NCI-H774 (cell line): ENCODE measurements around the gene LAIR2.
A peak's percentile ranks its signal among the peaks of the same experiment; 100 is the strongest.
"Not testable (repeated sequence)": the region's sequence is repeated elsewhere in the genome, so short reads cannot be mapped to it uniquely, and the experiment has no call there.

Experiments
- DNase-seq: peaks from one replicate; lab custom pipeline; 2025; lab: John Stamatoyannopoulos, UW

LAIR2 gene

DNA sequence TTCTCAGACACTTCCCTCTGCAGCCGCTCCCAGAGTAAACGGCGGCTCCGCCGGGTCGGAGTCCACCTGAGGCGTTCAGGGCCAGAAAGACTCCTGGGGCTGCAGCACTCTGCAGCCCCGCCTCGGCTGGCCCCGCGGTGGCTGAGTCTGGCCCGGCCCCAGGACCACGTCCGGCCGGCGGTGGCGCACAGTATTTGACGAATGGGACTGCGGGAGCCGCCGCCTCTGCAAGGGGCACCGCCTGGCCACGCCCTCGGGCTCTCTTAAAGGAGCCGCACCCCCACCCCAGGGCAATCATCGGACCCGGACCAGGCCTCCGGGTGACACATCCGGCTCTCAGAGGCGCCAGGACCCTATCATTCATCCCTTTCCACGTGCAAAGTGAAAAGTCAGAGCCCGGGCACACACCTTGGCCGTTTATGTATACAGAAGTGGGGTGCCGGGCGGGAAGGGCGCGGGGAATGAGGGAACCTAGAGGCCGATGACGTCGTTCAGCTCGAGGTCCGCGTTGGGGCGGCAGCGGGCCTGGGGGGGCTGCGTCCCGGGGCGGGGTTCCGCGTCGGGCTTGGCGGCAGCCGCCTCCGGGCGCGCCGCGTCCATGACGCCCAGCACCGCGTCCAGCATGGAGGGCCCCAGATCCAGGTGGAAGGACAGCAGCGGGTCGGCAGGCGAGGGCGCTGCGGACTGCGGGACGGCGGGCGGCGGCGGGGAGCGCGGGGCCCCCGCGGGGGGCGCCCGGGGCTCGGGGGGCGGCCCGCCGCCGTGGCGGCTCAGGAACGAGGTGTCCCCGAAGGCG is 37.8 kb upstream of the LAIR2 start:
- DNase-seq: peak; percentile 84

DNA sequence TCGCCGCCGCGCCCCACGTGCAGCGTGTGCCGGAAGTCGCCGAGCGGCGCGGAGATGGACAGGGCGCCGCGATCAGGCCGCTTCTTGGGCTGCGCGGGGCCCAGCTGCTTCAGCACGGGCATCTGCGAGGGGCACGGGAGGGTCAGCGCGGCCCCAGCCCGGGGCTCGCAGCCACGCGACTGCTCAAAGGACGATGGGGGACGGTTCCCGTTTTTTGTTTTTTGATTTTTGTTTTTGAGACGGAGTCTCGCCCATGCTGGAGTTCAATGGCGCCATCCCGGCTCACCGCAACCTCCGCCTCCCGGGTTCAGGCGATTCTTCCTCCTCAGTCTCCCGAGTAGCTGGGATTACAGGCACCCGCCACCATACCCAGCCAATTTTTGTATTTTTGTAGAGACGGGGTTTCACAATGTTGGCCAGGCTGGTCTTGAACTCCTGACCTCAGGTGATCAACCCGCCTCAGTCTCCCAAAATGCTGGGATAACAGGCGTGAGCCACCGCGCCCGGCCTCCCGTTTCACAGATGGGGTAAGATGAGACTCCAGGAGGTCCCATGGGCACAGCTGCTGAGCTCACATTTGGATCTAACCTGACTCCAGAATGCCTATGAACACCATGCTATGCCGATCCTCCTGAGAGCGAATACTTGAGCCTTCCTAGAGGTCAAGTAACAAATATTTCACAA is 37.1 kb upstream of the LAIR2 start:
- DNase-seq: no peak

GRCh38 chr19:54466110-54466480 is 36.5 kb upstream of the LAIR2 start:
- DNase-seq: not testable (repeated sequence)

DNA sequence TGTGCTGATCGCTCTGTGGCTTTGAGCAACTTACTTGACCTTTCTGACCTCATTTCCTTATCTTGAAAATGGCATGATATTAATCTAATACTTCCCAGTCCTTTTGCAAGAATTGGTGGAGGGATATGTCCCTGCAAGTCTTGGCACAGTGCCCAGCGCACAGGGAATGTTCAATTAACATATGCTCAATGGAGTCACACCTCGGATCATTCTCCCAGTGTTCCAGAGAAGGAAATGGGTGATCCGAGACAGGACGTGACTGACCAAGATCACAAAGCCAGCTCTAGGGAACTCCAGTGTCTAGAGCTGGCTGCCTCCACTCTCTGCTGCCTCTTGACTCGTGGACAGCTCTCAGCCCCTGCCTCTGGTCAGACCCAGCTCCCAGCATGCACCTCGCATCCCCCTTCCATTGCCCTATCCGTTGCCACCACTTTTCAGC is 33.1 kb upstream of the LAIR2 start:
- no peak for DNase-seq

DNA sequence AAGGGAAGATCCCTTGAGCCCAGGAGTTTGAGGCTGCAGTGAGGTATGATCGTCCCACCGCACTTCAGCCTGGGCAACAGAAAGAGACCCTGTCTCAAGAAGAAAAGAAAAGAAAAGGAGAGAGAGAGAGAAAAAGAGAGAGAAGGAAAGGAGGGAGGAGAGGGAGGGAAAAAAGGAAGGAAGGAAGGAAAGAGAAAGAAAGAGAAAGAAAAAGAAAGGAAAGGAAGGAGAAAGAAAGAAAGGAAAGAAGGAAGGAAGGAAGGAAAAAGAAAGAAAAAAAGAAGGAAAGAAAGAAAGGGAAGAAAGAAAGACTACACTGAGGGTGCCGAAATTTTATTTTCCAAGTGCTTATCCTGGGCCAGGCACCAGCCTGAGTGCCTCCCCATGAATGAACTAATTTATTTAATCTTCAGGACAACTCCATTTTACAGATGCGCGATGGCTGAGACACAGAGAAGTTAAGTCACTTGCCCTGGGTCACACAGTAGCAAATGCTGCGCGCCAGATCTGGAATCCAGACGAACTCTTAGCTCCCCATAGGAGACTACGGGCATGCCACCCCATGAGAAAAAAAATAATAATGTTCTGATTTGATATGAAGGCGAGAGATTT is 32.2 kb upstream of the LAIR2 start:
- no peak for DNase-seq

- DNase-seq: no peak
These were observed 31.4 kb upstream of the LAIR2 start for GRCh38 chr19:54470991-54471782.

DNA sequence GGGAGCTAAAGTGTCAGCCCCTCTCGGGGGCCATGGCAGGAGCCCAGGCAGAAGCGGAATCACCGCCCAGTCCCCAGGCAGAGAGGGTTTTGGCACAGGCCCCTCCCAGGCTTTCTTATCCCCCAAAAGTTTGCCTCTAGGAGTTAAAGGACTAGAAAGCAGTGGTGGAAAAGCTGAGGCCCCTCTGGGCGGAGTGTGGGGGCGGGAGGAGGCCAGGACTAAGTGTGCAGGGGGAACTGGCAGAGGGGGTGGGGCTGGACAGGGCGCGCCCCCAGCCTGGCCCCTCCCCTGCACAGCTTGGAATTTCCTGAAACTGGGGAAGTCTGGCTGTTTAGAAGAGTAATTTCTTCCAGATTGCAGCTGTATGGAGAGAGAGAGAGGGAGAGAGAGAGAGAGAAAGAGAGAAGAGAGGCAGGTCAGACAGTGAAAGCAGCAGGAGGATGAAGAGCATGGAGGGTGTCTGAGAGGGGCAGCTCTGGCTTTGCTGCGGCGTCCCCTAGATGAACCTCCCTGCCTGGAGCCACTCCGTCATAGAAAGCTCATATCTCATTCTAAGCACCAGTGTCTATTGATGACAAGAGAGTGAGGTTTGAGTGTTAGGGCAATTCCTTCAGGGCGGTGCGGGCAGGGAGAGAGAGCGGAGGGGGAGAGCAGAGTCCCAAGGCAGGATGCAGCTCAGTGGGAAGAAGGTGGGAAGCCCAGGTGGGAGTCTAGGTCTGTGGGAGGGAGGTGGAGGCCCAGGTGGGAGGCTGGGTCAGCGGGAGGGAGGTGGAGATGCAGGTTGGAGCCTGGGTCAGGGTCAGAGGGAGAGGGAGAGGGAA is 29.4 kb upstream of the LAIR2 start, which contains the start of gene CDC42EP5:
CDC42EP5 (minus strand) TSS at position 226 of the 821 bp plus-strand sequence. CDS start 7,749 bp downstream, outside the sequence.
- DNase-seq: no peak

DNA sequence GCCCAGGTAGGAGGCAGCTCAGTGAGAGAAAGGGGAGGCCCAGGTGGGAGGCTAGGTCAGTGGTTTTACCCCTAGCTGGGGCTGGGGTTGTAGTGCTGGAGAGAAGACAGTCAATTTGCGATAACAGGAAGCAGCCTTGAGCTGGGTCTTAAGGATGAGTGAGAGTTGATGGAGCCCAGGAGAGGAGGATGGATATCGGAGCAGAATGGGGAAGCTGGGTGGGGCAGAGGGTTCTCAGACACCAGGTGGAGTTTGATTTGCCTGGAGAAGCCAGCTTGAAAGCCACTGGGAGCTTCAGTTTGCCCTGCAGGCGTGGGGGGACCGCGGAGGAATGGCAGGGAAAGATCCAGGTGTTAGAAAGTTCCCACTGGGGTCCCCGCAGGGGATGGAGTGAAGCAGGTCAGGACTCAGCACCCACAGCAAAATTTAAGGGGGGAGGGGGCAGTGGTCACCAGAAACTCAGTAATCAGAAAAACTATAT is 28.7 kb upstream of the LAIR2 start:
- DNase-seq: no peak

GRCh38 chr19:54475706-54476105 is 26.9 kb upstream of the LAIR2 start:
- DNase-seq: no peak

GRCh38 chr19:54477650-54478049 is 25.0 kb upstream of the LAIR2 start:
- no peak for DNase-seq

GRCh38 chr19:54478677-54479266 is 23.9 kb upstream of the LAIR2 start:
- DNase-seq: no peak

- DNase-seq: no peak
These were observed 22.6 kb upstream of the LAIR2 start for GRCh38 chr19:54480051-54480450.

- peak; percentile 13 for DNase-seq
These were observed 21.2 kb upstream of the LAIR2 start for GRCh38 chr19:54481326-54481930.

GRCh38 chr19:54482889-54483288 is 19.7 kb upstream of the LAIR2 start:
- no peak for DNase-seq

DNA sequence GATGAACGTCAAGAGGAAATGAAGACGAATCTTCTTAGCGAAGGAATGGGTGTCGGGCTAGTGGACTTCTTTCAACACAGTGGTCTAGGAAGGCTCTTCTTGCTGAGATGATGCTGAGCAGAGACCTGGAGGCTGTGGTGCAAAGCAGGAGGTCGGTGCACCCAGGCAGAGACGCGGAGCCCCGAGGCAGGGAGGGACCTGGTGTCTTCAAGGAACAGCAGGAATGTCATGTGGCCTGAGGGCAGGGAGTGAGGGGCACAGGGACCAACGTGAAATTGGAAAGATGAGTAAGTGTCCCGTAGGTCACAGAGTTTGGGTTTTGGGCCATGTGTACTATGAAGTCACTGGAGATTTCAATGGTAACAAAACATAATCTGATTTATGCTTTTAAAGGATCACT is 18.2 kb upstream of the LAIR2 start:
- no peak for DNase-seq

DNA sequence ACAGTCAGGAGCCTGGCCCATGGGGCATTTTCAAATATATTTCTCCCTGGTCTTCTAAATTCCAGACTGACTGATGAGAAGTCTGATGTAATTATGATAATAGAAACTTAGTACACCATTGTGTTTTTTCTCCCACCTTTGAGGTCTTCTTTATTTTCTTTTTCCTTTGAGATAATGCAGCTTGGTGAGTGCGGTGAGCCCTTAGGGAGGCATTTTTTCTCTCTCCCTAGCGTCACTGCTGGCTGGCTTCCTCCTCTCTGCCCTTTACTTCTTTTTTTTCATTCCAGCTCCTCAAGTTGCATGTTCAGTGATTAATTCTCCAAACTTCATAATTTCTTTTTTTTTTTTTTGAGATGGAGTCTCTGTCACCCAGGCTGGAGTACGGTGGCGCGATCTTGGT is 16.8 kb upstream of the LAIR2 start:
- DNase-seq: no peak

DNA sequence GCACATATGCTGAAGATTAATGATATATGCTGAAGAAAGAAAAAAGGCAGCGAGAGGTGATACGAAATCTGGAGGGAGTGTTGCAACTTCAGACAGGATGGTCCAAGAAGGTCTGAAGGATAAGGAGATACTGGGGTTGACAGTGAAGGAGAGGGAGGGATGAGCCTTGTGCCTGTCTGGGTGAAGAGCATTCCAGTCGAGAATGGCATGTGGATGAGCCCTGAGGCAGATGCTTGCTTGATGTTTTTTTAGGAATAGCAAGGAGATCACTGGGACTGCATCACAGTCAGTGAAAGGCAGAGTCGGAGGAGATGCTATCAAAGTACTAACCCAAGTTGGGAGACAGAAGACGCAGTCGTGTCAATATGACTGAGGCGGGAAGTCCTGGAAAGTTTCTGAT is 13.3 kb upstream of the LAIR2 start:
- DNase-seq: no peak

- DNase-seq: no peak
These were observed 12.9 kb upstream of the LAIR2 start for GRCh38 chr19:54489766-54490165.

DNA sequence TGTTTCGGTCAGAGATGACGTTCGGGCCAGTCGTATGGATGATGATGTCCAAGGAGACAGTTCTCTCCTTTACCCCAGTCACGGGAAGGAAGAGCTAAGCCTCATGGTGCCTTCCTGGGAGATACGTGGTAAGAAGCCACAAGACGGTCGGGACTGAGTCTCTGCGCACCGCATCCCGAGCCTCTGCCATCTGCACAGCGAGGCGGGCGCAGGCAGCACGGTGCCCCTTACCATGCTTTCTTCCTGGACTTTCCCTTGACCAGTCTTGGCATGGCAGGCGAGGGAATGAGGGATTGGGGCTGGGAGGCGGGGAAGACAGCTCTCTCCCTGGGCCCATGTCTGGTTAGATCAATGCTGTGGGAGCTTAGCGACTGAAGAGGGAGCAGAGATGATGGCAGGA is 10.1 kb upstream of the LAIR2 start:
- DNase-seq: no peak

- DNase-seq: not testable (repeated sequence)
These were observed 9.6 kb upstream of the LAIR2 start for GRCh38 chr19:54493056-54493455.
